ENCODE data around the gene CFAP300.

The CFAP300 gene

GRCh38 chr11:102047305-102047924, at the start of gene CFAP300:
TSS of gene CFAP300 (plus strand) at chr11:102047437. CDS start at chr11:102047471, 34 bp downstream.
- peak; percentile 65 for DNase-seq (ENCODE audit: low read depth in 2 of 2)

GRCh38 chr11:102001657-102002338, 45.4 kb upstream of the CFAP300 start:
- no peak for DNase-seq (ENCODE audit: low read depth in 2 of 2)

DNA sequence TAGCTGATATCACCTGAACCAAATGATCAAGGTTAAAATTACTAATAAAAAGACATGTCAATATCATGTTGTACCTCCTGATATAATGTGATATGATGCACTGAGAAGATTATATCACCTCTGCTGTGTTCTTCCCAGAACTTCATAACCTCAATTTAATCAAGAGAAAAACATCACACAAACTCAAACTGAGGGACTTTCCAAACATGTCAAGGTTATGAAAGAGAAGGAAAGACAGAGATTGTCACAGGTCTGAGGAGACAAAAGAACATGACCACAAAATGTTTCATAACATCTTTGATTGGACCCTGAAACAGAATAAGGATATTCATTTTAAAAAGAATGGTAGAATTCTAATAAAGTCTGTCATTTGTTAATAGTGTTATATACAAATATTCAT, 43.0 kb upstream of the CFAP300 start:
- no peak for DNase-seq (ENCODE audit: low read depth in 2 of 2)

- no peak for DNase-seq (ENCODE audit: low read depth in 2 of 2)
Observed at GRCh38 chr11:102005306-102005705, 41.9 kb upstream of the CFAP300 start.

DNA sequence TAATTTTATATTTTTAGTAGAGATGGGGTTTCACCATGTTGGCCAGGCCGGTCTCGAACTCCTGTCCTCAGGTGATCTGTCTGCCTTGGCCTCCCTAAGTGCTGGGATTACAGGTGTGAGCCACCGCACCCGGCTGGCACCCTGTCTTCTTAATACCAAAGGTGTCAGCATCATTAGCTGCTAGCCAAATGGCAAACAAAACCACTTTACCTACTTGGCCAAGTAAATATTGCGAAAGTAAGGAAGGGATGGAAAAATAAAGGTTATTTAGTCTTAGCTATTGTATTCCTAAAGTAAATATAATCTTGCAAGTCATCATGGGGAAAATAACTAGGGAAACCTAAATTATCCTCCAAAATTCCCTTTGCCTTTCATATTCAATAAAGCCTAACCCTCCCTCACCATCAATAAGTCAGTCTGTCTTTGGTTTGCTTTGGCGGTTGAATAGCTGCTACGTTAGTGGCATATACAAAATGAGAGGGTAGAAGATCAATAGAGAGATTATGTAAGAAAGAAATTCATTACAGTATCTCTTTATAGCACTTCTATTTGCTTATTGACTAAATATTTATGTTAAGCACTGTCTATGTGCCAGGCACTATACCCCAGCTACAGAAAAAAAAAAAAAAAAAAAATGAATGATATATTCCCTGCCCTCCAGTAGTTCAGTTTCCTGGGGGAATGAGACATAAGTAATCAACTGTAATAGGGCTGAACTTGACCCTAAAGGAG, 40.2 kb upstream of the CFAP300 start:
- DNase-seq (ENCODE audit: low read depth in 2 of 2): no peak

DNA sequence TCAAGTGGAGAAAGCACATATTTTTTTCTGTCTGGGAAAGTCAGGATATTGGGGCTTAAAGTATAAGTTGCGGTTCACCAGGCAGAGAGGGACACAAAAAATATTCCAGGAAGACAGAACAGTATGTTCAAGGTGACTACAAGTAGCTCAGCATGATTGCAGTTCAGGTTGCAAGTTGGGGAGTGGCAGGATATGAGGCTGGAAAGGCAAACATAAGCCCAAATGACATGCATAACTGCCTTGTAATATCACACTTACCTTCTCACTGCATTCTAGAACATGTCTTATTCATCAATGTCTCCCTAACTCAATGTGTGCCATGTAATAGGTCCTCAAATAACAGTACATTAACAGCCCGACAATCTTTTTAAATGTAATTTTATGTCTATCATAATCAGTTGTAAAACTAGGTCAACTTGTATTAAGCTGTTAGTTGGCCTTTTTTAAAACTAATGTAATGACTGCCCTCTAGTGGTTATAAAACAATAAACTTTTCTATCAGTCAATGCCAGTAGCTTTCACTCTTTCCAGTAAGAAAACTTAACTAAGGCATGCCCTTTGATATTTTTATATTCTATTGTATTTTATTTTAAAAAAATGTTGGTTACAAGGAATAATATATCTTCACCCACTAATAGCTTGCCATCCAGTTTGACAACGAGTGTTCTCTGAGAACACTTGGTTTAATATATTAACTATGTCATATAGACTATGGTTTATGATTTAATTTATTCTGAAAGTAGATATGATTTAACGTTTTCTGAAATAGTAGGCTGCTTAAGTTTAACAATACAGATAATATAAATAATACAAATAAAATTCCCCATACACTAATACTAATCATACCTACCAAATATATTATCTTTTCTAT, 39.4 kb upstream of the CFAP300 start:
- peak; percentile 21 to 29 for DNase-seq (ENCODE audit: low read depth in 2 of 2)

- peak; percentile 82 to 86 for DNase-seq (ENCODE audit: low read depth in 2 of 2)
Observed at GRCh38 chr11:102010776-102011494, 36.3 kb upstream of the CFAP300 start.

GRCh38 chr11:102012946-102013345, 34.3 kb upstream of the CFAP300 start:
- no peak for DNase-seq (ENCODE audit: low read depth in 2 of 2)

DNA sequence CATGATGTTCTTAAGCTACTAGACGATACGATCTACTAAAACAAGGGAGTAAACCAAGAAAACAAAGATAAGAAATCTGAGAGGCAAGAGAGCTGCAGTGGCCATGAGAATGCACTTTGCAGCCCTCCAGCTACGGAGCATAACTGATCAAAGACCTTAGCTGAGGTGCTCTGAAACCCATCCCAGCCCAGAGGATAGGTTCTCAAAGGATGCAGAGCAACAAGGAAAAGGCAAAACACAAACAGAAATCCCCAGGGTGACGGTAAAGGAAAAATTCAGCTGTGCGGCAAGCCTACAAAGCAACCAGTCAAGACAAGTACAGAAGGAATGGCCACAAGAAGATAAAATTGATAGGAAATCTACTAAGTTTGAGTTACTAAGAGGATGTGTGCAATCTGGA, 32.5 kb upstream of the CFAP300 start:
- no peak for DNase-seq (ENCODE audit: low read depth in 2 of 2)

GRCh38 chr11:102017026-102017425, 30.2 kb upstream of the CFAP300 start:
- no peak for DNase-seq (ENCODE audit: low read depth in 2 of 2)

DNA sequence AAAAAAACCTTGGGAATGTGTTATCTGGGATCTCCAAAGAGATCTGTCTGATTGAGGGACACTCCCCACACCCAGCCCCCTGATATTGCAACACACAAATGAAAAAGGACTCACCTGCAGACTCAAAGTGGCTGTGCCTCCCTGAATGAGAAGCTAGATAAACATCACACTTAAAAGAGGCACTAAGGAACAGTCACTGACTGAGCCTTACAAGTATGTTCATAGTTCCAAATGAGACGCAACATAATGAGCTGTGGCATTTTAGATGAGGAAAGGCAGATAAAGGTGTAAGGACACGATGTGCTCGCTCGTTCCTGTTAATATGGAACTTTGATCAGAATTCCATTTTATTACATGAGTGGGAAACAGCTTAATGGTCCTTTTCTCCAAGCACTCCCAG, 21.0 kb upstream of the CFAP300 start:
- DNase-seq (ENCODE audit: low read depth in 2 of 2): no peak

- DNase-seq (ENCODE audit: low read depth in 2 of 2): no peak
Observed at GRCh38 chr11:102026959-102027358, 20.3 kb upstream of the CFAP300 start.

DNA sequence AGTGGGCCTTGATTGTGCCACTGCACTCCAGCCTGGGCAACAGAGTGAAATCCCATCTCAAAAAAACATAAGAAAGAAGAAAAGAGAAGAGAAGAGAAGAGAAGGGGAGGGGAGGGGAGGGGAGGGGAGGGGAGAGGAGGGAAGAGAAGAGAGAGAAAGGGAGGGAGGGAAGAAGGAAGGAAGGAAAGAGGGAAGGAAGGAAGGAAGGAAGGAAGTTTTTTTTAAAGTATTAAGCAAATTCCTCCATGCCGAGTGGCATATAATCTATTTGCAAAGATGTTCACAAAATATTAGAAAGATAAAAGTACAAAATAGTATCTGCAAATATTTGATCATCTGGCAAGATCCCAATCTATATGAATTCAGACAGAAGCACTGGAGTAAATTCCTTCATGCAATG, 10.5 kb upstream of the CFAP300 start:
- DNase-seq (ENCODE audit: low read depth in 2 of 2): no peak

GRCh38 chr11:102046841-102047240, 396 bp upstream of the CFAP300 start:
- peak in 1 of 2 experiments; percentile 16 for DNase-seq (ENCODE audit: low read depth in 2 of 2)

GRCh38 chr11:102050927-102051575, 3.8 kb downstream of the CFAP300 start:
- no peak for DNase-seq (ENCODE audit: low read depth in 2 of 2)

- DNase-seq (ENCODE audit: low read depth in 2 of 2): no peak
Observed at GRCh38 chr11:102061276-102061675, 14.0 kb downstream of the CFAP300 start.

GRCh38 chr11:102062106-102062505, 14.9 kb downstream of the CFAP300 start:
- DNase-seq (ENCODE audit: low read depth in 2 of 2): no peak

GRCh38 chr11:102064316-102064715, 17.1 kb downstream of the CFAP300 start:
- DNase-seq (ENCODE audit: low read depth in 2 of 2): no peak

- DNase-seq (ENCODE audit: low read depth in 2 of 2): no peak
Observed at GRCh38 chr11:102070766-102071165, 23.5 kb downstream of the CFAP300 start.

All from fibroblast of skin of left quadriceps (primary cell).